H9 (cell line): ENCODE measurements around the gene LRFN2. TPM values are rescaled to one million over a fixed set of nuclear protein-coding genes. Genes with fewer than 3 reads are reported as not detected.

ENCODE experiments used
- DNase-seq: peaks from one replicate; pipeline ENCODE4 v3.0.0-alpha.2; 2017
- H2AFZ ChIP-seq: one replicate; pipeline ENCODE4 v1.6.1; 2013; ENCODE audit warnings: mild to moderate bottlenecking, low read length, control low read depth, moderate library complexity
- H2AK5ac ChIP-seq: 2 replicates; pipeline ENCODE4 v1.6.1; 2013; ENCODE audit warnings: low read length, control low read depth, mixed read lengths; ENCODE audit not compliant: insufficient read length
- H2BK120ac ChIP-seq: one replicate; pipeline ENCODE4 v1.6.1; 2013; ENCODE audit warnings: low read depth, mild to moderate bottlenecking, low read length, control low read depth, inconsistent platforms; ENCODE audit not compliant: poor library complexity, severe bottlenecking
- H2BK12ac ChIP-seq: 2 replicates; pipeline ENCODE4 v1.6.1; 2013; ENCODE audit warnings: low read length, control low read depth, mixed read lengths, low read depth; ENCODE audit not compliant: insufficient read length
- H2BK15ac ChIP-seq: 2 replicates; pipeline ENCODE4 v1.6.1; 2013; ENCODE audit warnings: low read depth, low read length, control low read depth
- H2BK20ac ChIP-seq: one replicate; pipeline ENCODE4 v1.6.1; 2013; ENCODE audit warnings: low read depth, mild to moderate bottlenecking, low read length, control low read depth, inconsistent platforms; ENCODE audit not compliant: poor library complexity, severe bottlenecking
- H2BK5ac ChIP-seq: 2 replicates; pipeline ENCODE4 v1.6.1; 2013; ENCODE audit warnings: low read length, control low read depth, mixed read lengths; ENCODE audit not compliant: insufficient read length
- H3K14ac ChIP-seq: 2 replicates; pipeline ENCODE4 v1.6.1; 2013; ENCODE audit warnings: low read length, control low read depth; ENCODE audit not compliant: insufficient read depth
- H3K18ac ChIP-seq: 2 replicates; pipeline ENCODE4 v1.6.1; 2013; ENCODE audit warnings: low read depth, mild to moderate bottlenecking, mixed read lengths, low read length, control low read depth; ENCODE audit not compliant: insufficient read length
- H3K23ac ChIP-seq: 2 replicates; pipeline ENCODE4 v1.6.1; 2013; ENCODE audit warnings: low read length, control low read depth, mixed read lengths, low read depth; ENCODE audit not compliant: insufficient read length
- H3K23me2 ChIP-seq: 2 replicates; pipeline ENCODE4 v1.6.1; 2013; ENCODE audit warnings: low read depth, mild to moderate bottlenecking, mixed read lengths, low read length, control low read depth; ENCODE audit not compliant: insufficient read length, poor library complexity, severe bottlenecking
- H3K27ac ChIP-seq: 2 replicates; pipeline ENCODE4 v1.5.1; 2013; ENCODE audit warnings: low read length, control low read depth, mixed read lengths, low read depth; ENCODE audit not compliant: insufficient read length
- H3K27me3 ChIP-seq: 2 replicates; pipeline ENCODE4 v1.6.1; 2013; ENCODE audit warnings: low read length, control low read depth, inconsistent platforms; ENCODE audit not compliant: insufficient read depth
- H3K4ac ChIP-seq: 2 replicates; pipeline ENCODE4 v1.6.1; 2013; ENCODE audit warnings: low read depth, mild to moderate bottlenecking, control low read depth, inconsistent platforms, low read length, moderate library complexity
- H3K4me1 ChIP-seq: 2 replicates; pipeline ENCODE4 v1.6.1; 2013; ENCODE audit warnings: low read length, control low read depth, inconsistent platforms; ENCODE audit not compliant: insufficient read depth
- H3K4me2 ChIP-seq: 2 replicates; pipeline ENCODE4 v1.6.1; 2013; ENCODE audit warnings: low read length, control low read depth, mixed read lengths; ENCODE audit not compliant: insufficient read length, insufficient read depth
- H3K56ac ChIP-seq: 2 replicates; pipeline ENCODE4 v1.6.1; 2013; ENCODE audit warnings: low read depth, mild to moderate bottlenecking, mixed read lengths, low read length, control low read depth; ENCODE audit not compliant: insufficient read length
- H3K79me1 ChIP-seq: 2 replicates; pipeline ENCODE4 v1.6.1; 2013; ENCODE audit warnings: low read depth, mild to moderate bottlenecking, moderate library complexity, low read length, control low read depth, inconsistent platforms; ENCODE audit not compliant: insufficient read depth, poor library complexity, severe bottlenecking
- H3K79me2 ChIP-seq: 2 replicates; pipeline ENCODE4 v1.6.1; 2013; ENCODE audit warnings: low read length, control low read depth, inconsistent platforms; ENCODE audit not compliant: insufficient read depth
- H3K9ac ChIP-seq: 2 replicates; pipeline ENCODE4 v1.6.1; 2013; ENCODE audit warnings: low read length, control low read depth, mixed read lengths; ENCODE audit not compliant: insufficient read length; ENCODE audit errors: extremely low read depth
- H3K9me3 ChIP-seq: one replicate; pipeline ENCODE4 v1.6.1; 2013; ENCODE audit warnings: low read depth, low read length, inconsistent platforms; ENCODE audit not compliant: control insufficient read depth
- H3T11ph ChIP-seq: one replicate; pipeline ENCODE4 v1.6.1; 2013; ENCODE audit warnings: mild to moderate bottlenecking, low read length, control low read depth, inconsistent platforms
- H4K20me1 ChIP-seq: one replicate; pipeline ENCODE4 v1.6.1; 2013; ENCODE audit not compliant: control insufficient read depth, insufficient read length, insufficient read depth
- H4K5ac ChIP-seq: 2 replicates; pipeline ENCODE4 v1.6.1; 2013; ENCODE audit warnings: low read depth, mild to moderate bottlenecking, mixed read lengths, low read length, control low read depth; ENCODE audit not compliant: insufficient read length
- H4K8ac ChIP-seq: replicated peaks from 2 replicates; pipeline ENCODE4 v1.6.1; 2013; ENCODE audit warnings: low read length, control low read depth, mixed read lengths, low read depth; ENCODE audit not compliant: insufficient read length
- H4K91ac ChIP-seq: 2 replicates; pipeline ENCODE4 v1.6.1; 2013; ENCODE audit warnings: low read depth, mild to moderate bottlenecking, moderate library complexity, mixed read lengths, low read length, control low read depth; ENCODE audit not compliant: insufficient read length
- H3K27ac Mint-ChIP-seq, 3 experiments: 2 replicates in 2 of 3; 3 replicates in 1 of 3; pipeline ENCODE4 v1.8.0; 2020 to 2021; ENCODE audit warnings: mixed read lengths in 3 of 3, mild to moderate bottlenecking in 1 of 3, moderate library complexity in 1 of 3
- H3K27me3 Mint-ChIP-seq: 2 replicates; pipeline ENCODE4 v1.8.0; 2021; ENCODE audit warnings: low read depth, mild to moderate bottlenecking, moderate library complexity, mixed read lengths
- H3K36me3 Mint-ChIP-seq, 3 experiments: 2 replicates in 2 of 3; 3 replicates in 1 of 3; pipeline ENCODE4 v1.8.0; 2020 to 2021; ENCODE audit warnings: low read depth in 3 of 3, mixed read lengths in 3 of 3; ENCODE audit not compliant: insufficient read depth in 1 of 3
- H3K4me1 Mint-ChIP-seq, 2 experiments: 2 replicates each; pipeline ENCODE4 v1.8.0; 2020; ENCODE audit warnings: mixed read lengths in 2 of 2
- H3K4me3 Mint-ChIP-seq, 2 experiments: 2 replicates in 1 of 2; 3 replicates in 1 of 2; pipeline ENCODE4 v1.8.0; 2020 to 2021; ENCODE audit warnings: mild to moderate bottlenecking in 2 of 2, mixed read lengths in 2 of 2, moderate library complexity in 1 of 2
- H3K9me3 Mint-ChIP-seq, 2 experiments: 2 replicates in 1 of 2; 3 replicates in 1 of 2; pipeline ENCODE4 v1.8.0; 2020; ENCODE audit warnings: mild to moderate bottlenecking in 2 of 2, mixed read lengths in 2 of 2, moderate library complexity in 1 of 2
- CTCF ChIP-seq: fragments of 200-600 bp; sonication (generic); conservative IDR thresholded peaks from 3 replicates; pipeline ENCODE4 v1.8.0; 2021; ENCODE audit warnings: antibody characterized with exemption, mild to moderate bottlenecking
- WGBS: extraction: QIAGEN DNeasy Blood & Tissue Kit; methylation state at CpG from one replicate; pipeline ENCODE4 v1.1.7; 2013; ENCODE audit warnings: missing lambda C conversion rate, low lambda C conversion rate, mixed read lengths; ENCODE audit not compliant: insufficient read length; ENCODE audit errors: extremely low coverage; 5-methylcytosine and 5-hydroxymethylcytosine counted together
- total RNA-seq: library from RNA; stranded (reverse); gene quantifications from 2 replicates; pipeline ENCODE4 v1.2.1, GENCODE V29; 2021

Gene LRFN2
- total RNA-seq, 1 experiment from 2014 or later: 0.11 TPM

GRCh38 chr6:40614671-40615070 lies 27.5 kb upstream of the LRFN2 start:
- H2BK15ac ChIP-seq: no peak overlapping the region
- no peak overlapping the region for H2BK120ac ChIP-seq
- H2BK20ac ChIP-seq: no peak overlapping the region
- no peak overlapping the region for H2BK5ac ChIP-seq
- H2AK5ac ChIP-seq: no peak overlapping the region
- no peak overlapping the region for H3K18ac ChIP-seq
- H3K4me2 ChIP-seq: no peak overlapping the region
- H3K56ac ChIP-seq: no peak overlapping the region
- H4K8ac ChIP-seq: no peak overlapping the region
- H4K91ac ChIP-seq: no peak overlapping the region
- no peaks in the 10 kb centered on the region for H3K4me1 ChIP-seq
- no peaks in the 10 kb centered on the region for H3K9me3 ChIP-seq
- no peak overlapping the region for H3K23ac ChIP-seq
- no peak overlapping the region for H3K14ac ChIP-seq
- H3K79me2 ChIP-seq: no peaks in the 10 kb centered on the region
- H3K9ac ChIP-seq: no peak overlapping the region
- H3K27me3 ChIP-seq: no peaks in the 10 kb centered on the region
- H4K5ac ChIP-seq: no peak overlapping the region
- Mint-ChIP-seq H3K4me3 (no peak overlapping the region), H3K36me3 (no peaks in the 10 kb centered on the region), H3K4me1 (no peaks in the 10 kb centered on the region), H3K27me3 (peaks cover 35% of the 10 kb centered on the region), H3K27ac (no peak overlapping the region), H3K9me3 (no peaks in the 10 kb centered on the region)
- H2BK12ac ChIP-seq: no peak overlapping the region
- no peaks in the 10 kb centered on the region for H3K79me1 ChIP-seq
- WGBS: no CpG with 5 or more reads among the region's 6 CpGs
- no peak overlapping the region for H2AFZ ChIP-seq
- H3K23me2 ChIP-seq: no peaks in the 10 kb centered on the region
- TF ChIP-seq CTCF: no peak
- no peaks in the 10 kb centered on the region for H4K20me1 ChIP-seq
- no peak overlapping the region for H3K4ac ChIP-seq
- no peak overlapping the region for H3T11ph ChIP-seq
- H3K27ac ChIP-seq: no peak overlapping the region
- no peak for DNase-seq
